ENCODE data around the gene DTX3.
"Not testable (repeated sequence)": the region's sequence is repeated elsewhere in the genome, so short reads cannot be mapped to it uniquely, and the experiment has no call there.

DTX3 gene

DNA sequence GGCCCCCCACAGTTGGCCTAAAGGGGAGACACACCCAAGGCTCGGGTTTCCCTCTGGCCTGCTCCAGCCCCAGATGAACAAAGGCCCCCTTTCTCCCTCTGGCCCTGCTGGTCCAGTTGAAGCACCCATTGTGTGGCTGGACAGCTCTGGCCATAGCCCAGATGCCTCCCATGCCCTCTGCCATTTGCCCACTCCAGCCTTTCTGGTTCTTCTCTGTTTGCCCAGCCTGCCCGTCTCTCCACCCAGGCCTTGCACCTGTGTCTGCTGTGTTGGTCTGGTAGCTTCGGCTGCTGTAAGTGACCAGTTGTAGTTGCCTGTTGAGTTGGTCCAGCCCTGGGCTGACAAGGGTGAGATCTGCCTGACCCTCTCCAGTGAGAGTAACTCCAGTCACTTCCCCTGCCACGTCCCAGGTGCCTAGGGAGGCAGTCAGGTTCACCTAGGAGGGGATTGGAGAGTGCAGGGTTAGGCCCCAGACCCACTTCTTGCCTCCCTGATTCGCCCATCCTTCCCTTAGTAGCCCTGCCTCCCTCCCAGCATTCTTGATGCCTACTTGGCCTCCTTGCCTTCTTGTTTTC, 25.4 kb downstream of the DTX3 start:
- H3K4me3 ChIP-seq (ENCODE audit: low read depth, low read length), result no peak overlapping the region
- no peak for DNase-seq (ENCODE audit: low read depth)
- TF ChIP-seq, protein P1, sequence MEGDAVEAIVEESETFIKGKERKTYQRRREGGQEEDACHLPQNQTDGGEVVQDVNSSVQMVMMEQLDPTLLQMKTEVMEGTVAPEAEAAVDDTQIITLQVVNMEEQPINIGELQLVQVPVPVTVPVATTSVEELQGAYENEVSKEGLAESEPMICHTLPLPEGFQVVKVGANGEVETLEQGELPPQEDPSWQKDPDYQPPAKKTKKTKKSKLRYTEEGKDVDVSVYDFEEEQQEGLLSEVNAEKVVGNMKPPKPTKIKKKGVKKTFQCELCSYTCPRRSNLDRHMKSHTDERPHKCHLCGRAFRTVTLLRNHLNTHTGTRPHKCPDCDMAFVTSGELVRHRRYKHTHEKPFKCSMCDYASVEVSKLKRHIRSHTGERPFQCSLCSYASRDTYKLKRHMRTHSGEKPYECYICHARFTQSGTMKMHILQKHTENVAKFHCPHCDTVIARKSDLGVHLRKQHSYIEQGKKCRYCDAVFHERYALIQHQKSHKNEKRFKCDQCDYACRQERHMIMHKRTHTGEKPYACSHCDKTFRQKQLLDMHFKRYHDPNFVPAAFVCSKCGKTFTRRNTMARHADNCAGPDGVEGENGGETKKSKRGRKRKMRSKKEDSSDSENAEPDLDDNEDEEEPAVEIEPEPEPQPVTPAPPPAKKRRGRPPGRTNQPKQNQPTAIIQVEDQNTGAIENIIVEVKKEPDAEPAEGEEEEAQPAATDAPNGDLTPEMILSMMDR (IDR thresholded peaks at IDR 0.05; ENCODE audit: insufficient read depth, low read depth, low read length, missing control alignments), result no peak

GRCh38 chr12:57630891-57631433, 26.3 kb downstream of the DTX3 start:
- TF ChIP-seq, protein P1 (IDR thresholded peaks at IDR 0.05; ENCODE audit: insufficient read depth, low read depth, low read length, missing control alignments), result no peak
- DNase-seq (ENCODE audit: low read depth), result no peak
- H3K4me3 ChIP-seq (ENCODE audit: low read depth, low read length), result no peak overlapping the region

GRCh38 chr12:57631566-57632072, 27.0 kb downstream of the DTX3 start:
- TF ChIP-seq, protein P1 (IDR thresholded peaks at IDR 0.05; ENCODE audit: insufficient read depth, low read depth, low read length, missing control alignments), result no peak
- DNase-seq (ENCODE audit: low read depth), result no peak
- no peak overlapping the region for H3K4me3 ChIP-seq (ENCODE audit: low read depth, low read length)

DNA sequence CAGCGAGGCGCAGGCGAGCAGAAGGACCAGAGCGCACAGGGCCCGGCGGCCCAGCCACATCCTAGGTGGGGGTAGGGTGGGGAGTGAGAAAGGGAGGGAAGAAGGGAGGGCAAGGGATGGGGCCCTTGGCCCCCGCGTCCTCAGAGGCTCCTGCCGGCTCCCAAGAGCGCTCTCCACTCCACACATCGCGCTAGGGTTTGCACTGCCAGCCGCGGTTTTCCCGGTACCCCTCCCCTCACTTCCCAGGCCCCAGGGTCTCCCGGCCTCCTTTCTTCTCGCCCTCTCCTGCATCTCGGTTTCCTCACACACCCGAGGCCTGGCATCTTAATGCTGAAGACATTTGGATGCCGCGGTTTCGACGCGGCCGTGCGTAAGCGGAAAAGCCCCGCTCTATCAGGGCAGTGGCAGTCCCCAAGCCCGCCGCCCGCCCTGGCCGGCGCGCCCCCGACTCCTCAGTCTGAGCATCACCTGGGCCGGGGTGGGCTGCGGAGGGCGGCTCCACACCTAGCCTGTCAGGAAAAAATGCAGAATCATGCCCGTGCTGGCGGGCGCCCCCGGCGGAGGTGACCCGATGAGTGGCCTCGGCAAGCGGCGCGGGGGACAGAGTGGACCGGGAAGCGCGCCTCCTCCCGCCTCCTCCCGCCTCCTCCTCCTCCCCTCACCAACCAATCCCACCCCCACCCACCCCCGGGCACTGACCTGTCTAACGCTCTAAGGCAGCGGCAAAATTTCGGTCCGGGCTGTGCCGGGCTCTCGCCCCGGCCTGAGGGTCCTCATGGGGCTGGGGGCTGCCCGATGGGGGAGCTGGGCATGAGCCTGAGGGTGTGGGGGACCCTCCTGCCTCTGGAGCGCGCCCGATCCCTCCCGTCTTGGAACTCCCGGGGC, 27.7 kb downstream of the DTX3 start:
- no peak for DNase-seq (ENCODE audit: low read depth)
- TF ChIP-seq, protein P1 (IDR thresholded peaks at IDR 0.05; ENCODE audit: insufficient read depth, low read depth, low read length, missing control alignments), result no peak
- H3K4me3 ChIP-seq (ENCODE audit: low read depth, low read length), result peak overlapping the region; percentile 59

GRCh38 chr12:57632958-57633840, 28.6 kb downstream of the DTX3 start, which contains the start of gene B4GALNT1:
Gene B4GALNT1 (minus strand): TSS chr12:57633201. CDS start chr12:57632132, 1,069 bp downstream.
- peak within 1 kb of the TSS; percentile 59 for H3K4me3 ChIP-seq (ENCODE audit: low read depth, low read length)
- DNase-seq (ENCODE audit: low read depth), result peak; percentile 69
- TF ChIP-seq, protein P1 (IDR thresholded peaks at IDR 0.05; ENCODE audit: insufficient read depth, low read depth, low read length, missing control alignments), result peak; percentile 89

DNA sequence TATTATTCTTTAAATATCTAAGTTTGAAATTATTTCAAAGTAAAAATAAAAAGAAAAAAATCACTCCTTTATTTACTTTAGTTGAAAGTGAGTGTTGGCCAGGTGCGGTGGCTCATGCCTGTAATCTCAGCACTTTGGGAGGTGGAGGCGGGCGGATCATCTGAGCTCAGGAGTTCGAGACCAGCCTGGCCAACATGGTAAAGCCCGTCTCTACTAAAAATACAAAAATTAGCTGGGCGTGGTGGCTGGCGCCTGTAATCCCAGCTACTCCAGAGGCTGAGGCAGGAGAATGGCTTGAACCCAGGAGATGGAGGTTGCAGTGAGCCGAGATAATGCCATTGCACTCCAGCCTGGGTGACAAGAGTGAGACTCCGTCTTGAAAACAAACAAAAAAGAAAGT, 32.1 kb downstream of the DTX3 start:
- not testable (repeated sequence) for DNase-seq (ENCODE audit: low read depth); H3K4me3 ChIP-seq (ENCODE audit: low read depth, low read length)

Measured in GM12865 (cell line).